Smooth muscle cell (in vitro differentiated cells): Measurements from ENCODE around the gene MYO1F. TPM values are rescaled to one million over a fixed set of nuclear protein-coding genes. Genes with fewer than 3 reads are reported as not detected.

Source experiments
- DNase-seq: peaks from one replicate; lab custom pipeline; 2025; ENCODE audit not compliant: unreplicated experiment; lab: John Stamatoyannopoulos, UW
- H2AFZ ChIP-seq: fragments of 200-600 bp; sonication (generic); 2 replicates; pipeline ENCODE4 v1.6.0; 2016; ENCODE audit warnings: antibody characterized with exemption, low read depth, mild to moderate bottlenecking
- H3F3A ChIP-seq: fragments of 200-600 bp; sonication (generic); 2 replicates; pipeline ENCODE4 v1.6.0; 2017; ENCODE audit warnings: antibody characterized with exemption, low read depth
- H3K27ac ChIP-seq: fragments of 200-600 bp; sonication (generic); 2 replicates; pipeline ENCODE4 v1.5.1; 2016; ENCODE audit warnings: low read depth, mild to moderate bottlenecking
- H3K27me3 ChIP-seq: fragments of 200-600 bp; sonication (generic); 2 replicates; pipeline ENCODE4 v1.6.1; 2016; ENCODE audit warnings: low read depth, mild to moderate bottlenecking
- H3K36me3 ChIP-seq: fragments of 200-600 bp; sonication (generic); 2 replicates; pipeline ENCODE4 v1.5.1; 2016; ENCODE audit warnings: low read depth
- H3K4me1 ChIP-seq: fragments of 200-600 bp; sonication (generic); 2 replicates; pipeline ENCODE4 v1.5.1; 2016; ENCODE audit warnings: low read depth
- H3K4me2 ChIP-seq: fragments of 200-600 bp; sonication (generic); 2 replicates; pipeline ENCODE4 v1.6.0; 2016; ENCODE audit warnings: mild to moderate bottlenecking
- H3K4me3 ChIP-seq: fragments of 200-600 bp; sonication (generic); 2 replicates; pipeline ENCODE4 v1.5.1; 2016; ENCODE audit warnings: mild to moderate bottlenecking
- H3K79me2 ChIP-seq: fragments of 200-600 bp; sonication (generic); 2 replicates; pipeline ENCODE4 v1.6.0; 2016; ENCODE audit warnings: low read depth, mild to moderate bottlenecking
- H3K9ac ChIP-seq: fragments of 200-600 bp; sonication (generic); 2 replicates; pipeline ENCODE4 v1.6.0; 2016; ENCODE audit warnings: low read depth
- H3K9me3 ChIP-seq: fragments of 200-600 bp; sonication (generic); replicated peaks from 2 replicates; pipeline ENCODE4 v1.5.1; 2016; ENCODE audit warnings: low read depth
- H4K20me1 ChIP-seq: fragments of 200-600 bp; sonication (generic); 2 replicates; pipeline ENCODE4 v1.6.0; 2016; ENCODE audit warnings: low read depth
- CTCF ChIP-seq: fragments of 200-600 bp; sonication (generic); IDR thresholded peaks from 2 replicates; pipeline ENCODE4 v1.5.1; 2017; ENCODE audit warnings: borderline replicate concordance, mild to moderate bottlenecking, antibody characterized with exemption; ENCODE audit not compliant: insufficient read depth, poor library complexity, severe bottlenecking
- WGBS: methylation state at CpG from one replicate; pipeline ENCODE4 v1.1.7; 2016; ENCODE audit warnings: low lambda C conversion rate; 5-methylcytosine and 5-hydroxymethylcytosine counted together
- polyA plus RNA-seq: library from polyadenylated mRNA; unstranded; fragments of >200 nt; fragmentation: Nextera tagmentation; extraction: Ambion mirVana; gene quantifications from 2 replicates; pipeline ENCODE4 v1.2.1, GENCODE V29; 2016
- total RNA-seq: library from RNA; depleted of rRNA; stranded (reverse); fragments of >200 nt; gene quantifications from 2 replicates; pipeline ENCODE4 v1.2.3, GENCODE V29; 2014

The MYO1F gene
- total and polyA plus RNA-seq, 2 experiments from 2014 or later, result 1.4 TPM; not detected in 1

- Histone ChIP-seq H3K27ac (no peak overlapping the region), H3K27me3 (no peaks in the 10 kb centered on the region), H3K9ac (no peak overlapping the region), H3K36me3 (no peaks in the 10 kb centered on the region), H2AFZ (no peak overlapping the region), H3F3A (no peaks in the 10 kb centered on the region), H3K4me1 (peaks cover 3% of the 10 kb centered on the region), H4K20me1 (no peaks in the 10 kb centered on the region), H3K79me2 (no peaks in the 10 kb centered on the region), H3K9me3 (no peaks in the 10 kb centered on the region), H3K4me2 (no peak overlapping the region), H3K4me3 (no peak overlapping the region)
- no peak for TF ChIP-seq CTCF
- WGBS, result 96% methylated on average over 7 of the region's 7 CpGs
- DNase-seq, result no peak
Observed at GRCh38 chr19:8573316-8573715, 3.9 kb downstream of the MYO1F start.

- Histone ChIP-seq H3F3A (no peaks in the 10 kb centered on the region), H3K27me3 (no peaks in the 10 kb centered on the region), H3K27ac (peak overlapping the region; percentile 37), H3K79me2 (no peaks in the 10 kb centered on the region), H2AFZ (no peak overlapping the region), H3K4me1 (peaks cover 3% of the 10 kb centered on the region), H3K4me3 (no peak overlapping the region), H3K4me2 (peak overlapping the region; percentile 68), H3K9me3 (no peaks in the 10 kb centered on the region), H3K9ac (no peak overlapping the region), H4K20me1 (no peaks in the 10 kb centered on the region), H3K36me3 (no peaks in the 10 kb centered on the region)
- DNase-seq, result no peak
- no peak for TF ChIP-seq CTCF
- WGBS, result 23% methylated on average over 5 of the region's 5 CpGs
Observed at GRCh38 chr19:8571006-8571411, 6.2 kb downstream of the MYO1F start.

DNA sequence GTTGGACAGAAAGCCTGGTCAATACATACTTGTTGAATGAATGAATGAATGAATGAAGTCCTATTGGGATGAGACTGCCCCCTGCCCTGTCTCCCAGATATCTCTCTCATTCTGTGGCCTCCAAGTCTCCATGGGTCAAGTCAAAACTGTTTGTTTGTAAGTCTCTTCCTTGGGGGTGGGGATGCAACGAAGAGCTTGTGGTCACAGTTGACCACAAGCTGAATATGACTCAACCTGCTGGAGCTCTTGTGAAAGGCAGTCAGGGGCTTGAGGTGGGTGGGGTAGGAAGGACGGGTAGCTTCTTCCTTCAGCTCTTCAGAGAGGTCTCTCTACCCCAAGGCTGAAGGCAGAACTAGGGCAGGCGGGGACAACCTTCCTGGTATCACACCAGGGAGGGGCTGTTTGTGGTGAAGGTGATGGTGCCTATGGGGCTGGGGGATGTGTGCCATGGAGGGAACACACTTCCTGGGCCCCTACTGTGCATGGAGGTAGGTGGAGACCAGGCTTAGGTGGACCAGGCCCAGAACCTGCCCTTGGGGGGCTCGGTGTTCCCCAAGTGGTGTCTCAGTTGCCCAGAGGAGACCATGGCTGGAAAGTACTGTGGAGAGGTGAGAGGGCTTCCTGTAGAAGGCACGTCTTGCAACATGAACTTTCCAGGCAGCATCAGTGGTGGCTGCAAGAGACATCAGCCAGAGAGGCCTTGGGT lies 8.0 kb downstream of the MYO1F start:
- peaks cover 3% of the 10 kb centered on the region for H3K4me1 ChIP-seq
- H3F3A ChIP-seq, result no peaks in the 10 kb centered on the region
- H3K4me2 ChIP-seq, result peak overlapping the region; percentile 72
- peak overlapping the region; percentile 37 for H3K27ac ChIP-seq
- H2AFZ ChIP-seq, result no peak overlapping the region
- no peaks in the 10 kb centered on the region for H3K27me3 ChIP-seq
- H4K20me1 ChIP-seq, result no peaks in the 10 kb centered on the region
- no peak for TF ChIP-seq CTCF
- no peak overlapping the region for H3K9ac ChIP-seq
- no peak for DNase-seq
- WGBS, result 43% methylated on average over 5 of the region's 5 CpGs
- no peaks in the 10 kb centered on the region for H3K79me2 ChIP-seq
- no peaks in the 10 kb centered on the region for H3K9me3 ChIP-seq
- H3K4me3 ChIP-seq, result no peak overlapping the region
- H3K36me3 ChIP-seq, result no peaks in the 10 kb centered on the region
